Measurements from ENCODE around the gene CCDC148. TPM values are rescaled to one million over a fixed set of nuclear protein-coding genes. Genes with fewer than 3 reads are reported as not detected.

CCDC148 gene
- total and polyA plus RNA-seq, 4 donors: 0.02 to 0.42 (median 0.31) TPM

- TF ChIP-seq SP1 (IDR thresholded peaks at IDR 0.05) (no peak), EGR1 (IDR thresholded peaks at IDR 0.05; ENCODE audit: low read depth in 2 of 2) (no peak), RAD21 (IDR thresholded peaks at IDR 0.05) (no peak), MAX (IDR thresholded peaks at IDR 0.05) (no peak), ZBTB33 (IDR thresholded peaks at IDR 0.05) (no peak), ATF3 (IDR thresholded peaks at IDR 0.05) (no peak), NR2F2 (IDR thresholded peaks at IDR 0.05) (no peak)
These were observed 65.2 kb downstream of the CCDC148 start (continued) for GRCh38 chr2:158391361-158391760.

- H3K27ac ChIP-seq (ENCODE audit: low read depth in 1 of 2, low read length in 2 of 2): no peak overlapping the region
- no peak for DNase-seq (ENCODE audit: low spot score)
- H3K9me3 ChIP-seq (ENCODE audit: control insufficient read depth in 4 of 4, low read length in 3 of 4): no peaks in the 10 kb centered on the region
- TF ChIP-seq HNF4A (conservative IDR thresholded peaks at IDR 0.05) (no peak), JUND (IDR thresholded peaks at IDR 0.05) (no peak), RXRA (IDR thresholded peaks at IDR 0.05) (no peak), TAF1 (conservative IDR thresholded peaks at IDR 0.05) (no peak), ATF3 (IDR thresholded peaks at IDR 0.05) (no peak), RAD21 (IDR thresholded peaks at IDR 0.05) (no peak), YY1 (IDR thresholded peaks at IDR 0.05) (no peak), MAX (IDR thresholded peaks at IDR 0.05) (no peak), GABPA (IDR thresholded peaks at IDR 0.05 in 1 of 2, conservative IDR thresholded peaks at IDR 0.05 in 1 of 2) (no peak), REST (IDR thresholded peaks at IDR 0.05) (no peak), ZBTB33 (IDR thresholded peaks at IDR 0.05) (no peak), CTCF (IDR thresholded peaks at IDR 0.05; ENCODE audit: low read depth, low read length, missing input control) (no peak), SP1 (IDR thresholded peaks at IDR 0.05) (no peak), FOXA1 (IDR thresholded peaks at IDR 0.05) (no peak), NR2F2 (IDR thresholded peaks at IDR 0.05) (no peak)
- H3K27me3 ChIP-seq (ENCODE audit: control insufficient read depth in 4 of 4, insufficient read depth in 4 of 4, low read length in 3 of 4): no peaks in the 10 kb centered on the region
- WGBS: 78% methylated on average over 1 of the region's 1 CpG
- H3K4me3 ChIP-seq (ENCODE audit: low read depth in 1 of 3, low read length in 3 of 3): no peak overlapping the region
- no peak overlapping the region for H3K9ac ChIP-seq (ENCODE audit: low read depth in 1 of 2, low read length in 2 of 2)
- H3K4me1 ChIP-seq (ENCODE audit: control insufficient read depth in 4 of 4, insufficient read depth in 4 of 4, low read length in 3 of 4): no peaks in the 10 kb centered on the region
- no peaks in the 10 kb centered on the region for H3K36me3 ChIP-seq (ENCODE audit: control insufficient read depth in 4 of 4, insufficient read depth in 3 of 4, low read depth in 1 of 4, low read length in 3 of 4)
These were observed 68.4 kb downstream of the CCDC148 start for GRCh38 chr2:158388159-158388558.
